ENCODE measurements around the gene PATL1. TPM values are rescaled to one million over a fixed set of nuclear protein-coding genes. Genes with fewer than 3 reads are reported as not detected.

Gene PATL1
- total and polyA plus RNA-seq, 4 donors, result 8.2 to 29.6 (median 16.7) TPM

DNA sequence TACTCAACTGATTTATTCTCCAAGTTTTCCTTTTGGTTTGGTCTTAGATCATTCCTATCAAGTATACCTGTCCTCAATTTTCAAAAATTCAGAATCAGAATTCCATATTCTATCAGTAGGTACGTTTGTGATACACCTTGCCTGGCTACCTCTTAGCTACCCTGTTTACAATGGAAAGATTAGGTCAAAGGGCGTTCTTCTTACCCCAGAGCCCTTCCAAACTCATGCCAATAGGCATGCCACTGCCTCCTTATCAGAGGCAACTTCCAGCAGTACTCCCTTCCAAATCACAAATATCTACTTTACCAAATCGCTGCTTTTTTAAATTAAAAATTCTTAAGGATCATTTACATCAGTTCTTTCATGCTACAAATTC lies 1.0 kb downstream of the PATL1 start:
- peak overlapping the region; percentile 83 to 91 for H3K4me3 ChIP-seq (ENCODE audit: low read length in 2 of 2)
- H3K36me3 ChIP-seq (ENCODE audit: control insufficient read depth in 1 of 2, insufficient read depth in 2 of 2, low read length in 1 of 2), result no peaks in the 10 kb centered on the region
- DNase-seq, result no peak
- H3K4me1 ChIP-seq (ENCODE audit: control insufficient read depth in 1 of 2, insufficient read depth in 2 of 2, low read length in 2 of 2), result no peaks in the 10 kb centered on the region
- WGBS, 2 donors, result 18 to 21% methylated on average over 3 of the region's 3 CpGs
- no peak overlapping the region for H3K27ac ChIP-seq (ENCODE audit: low read depth in 1 of 2, low read length in 2 of 2)
- ATAC-seq (ENCODE audit: low FRiP score), result no peak
- intact Hi-C loops (cut with DNase I), result loop anchor here (2.0 to 10.0 kb wide), 3 partner anchors 87 to 137 kb away; partner anchors contain the start of gene STX3 (in 1 of the 2)
- no peaks in the 10 kb centered on the region for H3K9me3 ChIP-seq (ENCODE audit: control insufficient read depth, low read length)
- H3K27me3 ChIP-seq (ENCODE audit: control insufficient read depth in 1 of 2, insufficient read depth in 2 of 2, low read length in 1 of 2), result no peaks in the 10 kb centered on the region

DNA sequence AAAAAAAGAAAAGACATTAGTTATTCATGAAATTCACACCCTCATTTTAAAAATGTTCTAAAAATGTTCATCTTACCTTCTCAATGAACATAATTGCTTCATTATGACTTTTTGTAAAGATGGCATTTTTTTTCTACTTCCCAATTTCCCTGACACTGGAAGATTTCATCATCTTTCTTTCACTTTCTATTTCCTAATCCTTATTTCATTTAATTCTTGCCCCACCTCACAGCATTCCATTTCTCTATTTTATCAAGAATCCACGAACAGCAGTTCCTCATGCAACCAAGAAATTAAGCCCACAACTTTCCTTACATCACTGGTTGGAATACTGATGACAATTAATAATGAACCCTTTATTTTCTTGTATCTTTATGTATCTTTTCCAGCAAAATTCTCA lies 1.9 kb downstream of the PATL1 start:
- H3K9me3 ChIP-seq (ENCODE audit: control insufficient read depth, low read length), result no peaks in the 10 kb centered on the region
- ATAC-seq (ENCODE audit: low FRiP score) (no peak), DNase-seq (no peak)
- no peak overlapping the region for H3K27ac ChIP-seq (ENCODE audit: low read depth in 1 of 2, low read length in 2 of 2)
- no peaks in the 10 kb centered on the region for H3K36me3 ChIP-seq (ENCODE audit: control insufficient read depth in 1 of 2, insufficient read depth in 2 of 2, low read length in 1 of 2)
- no peaks in the 10 kb centered on the region for H3K4me1 ChIP-seq (ENCODE audit: control insufficient read depth in 1 of 2, insufficient read depth in 2 of 2, low read length in 2 of 2)
- intact Hi-C loops (cut with DNase I), result loop anchor here (5.0 to 10.0 kb wide), 2 partner anchors 105 to 138 kb away; no protein-coding TSS in a partner anchor
- 44 to 51% methylated on average over 1 of the region's 1 CpG for WGBS, 2 donors
- H3K27me3 ChIP-seq (ENCODE audit: control insufficient read depth in 1 of 2, insufficient read depth in 2 of 2, low read length in 1 of 2), result no peaks in the 10 kb centered on the region
- H3K4me3 ChIP-seq (ENCODE audit: low read length in 2 of 2), result no peak overlapping the region

DNA sequence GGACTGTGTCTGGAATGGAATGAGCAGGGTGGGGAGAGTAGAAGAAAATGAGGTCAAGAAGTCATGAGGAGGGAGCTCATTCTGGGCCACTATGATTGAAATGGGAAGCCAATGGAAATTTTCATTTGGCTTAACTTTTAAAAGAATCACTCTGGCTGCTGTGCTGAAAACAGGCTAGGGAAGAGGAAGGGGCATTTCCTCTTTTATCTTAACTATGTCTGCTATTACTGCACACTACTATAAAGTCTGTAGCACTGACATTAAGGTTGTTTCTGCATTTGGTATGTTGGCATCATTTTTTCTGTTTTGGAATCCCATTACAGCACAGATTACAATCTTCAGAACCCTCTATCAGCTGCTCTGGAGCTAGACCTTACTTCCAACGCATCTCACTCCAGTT lies 8.2 kb downstream of the PATL1 start:
- intact Hi-C loops (cut with DNase I), result loop anchor here in 1 of 2 donors (10.0 kb wide), 1 partner anchor 144 kb away; no protein-coding TSS in a partner anchor
- H3K36me3 ChIP-seq (ENCODE audit: control insufficient read depth in 1 of 2, insufficient read depth in 2 of 2, low read length in 1 of 2), result peaks cover 0 to 9% of the 10 kb centered on the region in 2 donors
- DNase-seq, result no peak
- H3K4me1 ChIP-seq (ENCODE audit: control insufficient read depth in 1 of 2, insufficient read depth in 2 of 2, low read length in 2 of 2), result no peaks in the 10 kb centered on the region
- WGBS, 2 donors, result 65 to 78% methylated on average over 1 of the region's 1 CpG
- H3K27ac ChIP-seq (ENCODE audit: low read depth in 1 of 2, low read length in 2 of 2), result no peak overlapping the region
- H3K27me3 ChIP-seq (ENCODE audit: control insufficient read depth in 1 of 2, insufficient read depth in 2 of 2, low read length in 1 of 2), result no peaks in the 10 kb centered on the region
- no peak overlapping the region for H3K4me3 ChIP-seq (ENCODE audit: low read length in 2 of 2)
- ATAC-seq (ENCODE audit: low FRiP score), result no peak
- no peaks in the 10 kb centered on the region for H3K9me3 ChIP-seq (ENCODE audit: control insufficient read depth, low read length)

DNA sequence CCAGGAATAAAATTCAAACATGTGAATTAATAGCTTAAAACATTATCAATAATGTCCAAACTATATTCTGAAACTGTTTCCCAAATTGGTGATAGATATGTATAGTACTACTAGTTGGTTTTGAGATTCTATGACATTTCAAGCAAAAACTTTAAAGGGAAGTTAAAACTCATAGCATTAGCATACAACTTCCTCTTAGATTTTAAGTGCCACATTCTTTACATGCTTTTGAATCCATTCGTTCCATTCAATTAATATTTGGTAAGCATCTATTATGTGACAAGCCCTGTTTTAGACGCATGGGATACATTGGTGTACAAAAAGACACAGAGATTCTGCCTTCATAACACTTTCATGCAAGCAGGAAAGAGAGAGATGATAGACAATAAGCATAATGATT lies 8.9 kb downstream of the PATL1 start:
- no peaks in the 10 kb centered on the region for H3K9me3 ChIP-seq (ENCODE audit: control insufficient read depth, low read length)
- H3K27me3 ChIP-seq (ENCODE audit: control insufficient read depth in 1 of 2, insufficient read depth in 2 of 2, low read length in 1 of 2), result no peaks in the 10 kb centered on the region
- no peaks in the 10 kb centered on the region for H3K4me1 ChIP-seq (ENCODE audit: control insufficient read depth in 1 of 2, insufficient read depth in 2 of 2, low read length in 2 of 2)
- ATAC-seq (ENCODE audit: low FRiP score), result no peak
- no peak overlapping the region for H3K4me3 ChIP-seq (ENCODE audit: low read length in 2 of 2)
- intact Hi-C loops (cut with DNase I), result loop anchor here in 1 of 2 donors (10.0 kb wide), 1 partner anchor 145 kb away; no protein-coding TSS in a partner anchor
- H3K27ac ChIP-seq (ENCODE audit: low read depth in 1 of 2, low read length in 2 of 2), result no peak overlapping the region
- peaks cover 4 to 11% of the 10 kb centered on the region in 2 donors for H3K36me3 ChIP-seq (ENCODE audit: control insufficient read depth in 1 of 2, insufficient read depth in 2 of 2, low read length in 1 of 2)
- DNase-seq, result no peak
- 20 to 33% methylated on average over 2 of the region's 2 CpGs for WGBS, 2 donors

DNA sequence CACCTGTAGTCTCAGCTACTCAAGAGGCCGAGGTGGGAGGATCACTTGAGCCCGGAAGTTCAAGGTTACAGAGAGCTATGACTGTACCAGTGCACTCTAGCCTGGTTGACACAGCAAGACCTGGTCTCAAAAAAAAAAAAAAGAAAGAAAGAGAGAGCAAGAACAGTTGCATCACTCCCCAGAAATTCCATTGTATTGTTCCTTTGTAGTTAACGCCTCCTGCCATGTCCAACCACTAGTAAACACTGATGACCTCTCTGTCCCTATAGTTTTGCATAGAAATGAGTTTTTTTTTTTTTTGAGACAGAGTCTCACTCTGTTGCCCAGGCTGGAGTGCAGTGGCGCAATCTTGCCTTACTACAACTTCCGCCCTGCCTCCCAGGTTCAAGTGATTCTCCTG lies 10.8 kb downstream of the PATL1 start:
- Histone ChIP-seq H3K36me3 (ENCODE audit: control insufficient read depth in 1 of 2, insufficient read depth in 2 of 2, low read length in 1 of 2) (peaks cover 4 to 17% of the 10 kb centered on the region in 2 donors), H3K27me3 (ENCODE audit: control insufficient read depth in 1 of 2, insufficient read depth in 2 of 2, low read length in 1 of 2) (no peaks in the 10 kb centered on the region), H3K27ac (ENCODE audit: low read depth in 1 of 2, low read length in 2 of 2) (no peak overlapping the region), H3K9me3 (ENCODE audit: control insufficient read depth, low read length) (no peaks in the 10 kb centered on the region), H3K4me3 (ENCODE audit: low read length in 2 of 2) (no peak overlapping the region), H3K4me1 (ENCODE audit: control insufficient read depth in 1 of 2, insufficient read depth in 2 of 2, low read length in 2 of 2) (no peaks in the 10 kb centered on the region)
- DNase-seq, result no peak
- intact Hi-C loops (cut with DNase I), result no loop called here
- WGBS, 2 donors, result 95 to 97% methylated on average over 5 of the region's 5 CpGs
- no peak for ATAC-seq (ENCODE audit: low FRiP score)

DNA sequence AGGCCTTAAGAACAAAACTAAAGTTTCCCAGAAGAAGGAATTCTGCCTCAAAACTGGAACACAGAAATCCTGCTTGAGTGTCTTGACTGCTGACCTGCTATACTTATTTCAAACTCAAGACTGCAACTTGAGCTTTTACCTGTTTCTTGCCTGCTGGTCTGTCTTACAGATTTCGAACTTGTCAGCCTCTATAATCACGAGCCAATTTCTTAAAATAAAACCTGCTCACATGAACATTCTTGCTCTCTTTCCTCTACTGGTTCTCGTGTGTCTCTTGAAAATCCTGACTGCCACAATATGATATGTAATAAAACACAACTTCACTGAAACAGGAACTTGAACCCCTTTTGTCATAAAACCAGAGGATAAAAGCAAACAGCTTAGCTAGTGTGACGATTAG lies 13.9 kb downstream of the PATL1 start:
- WGBS, 2 donors, result 77 to 81% methylated on average over 4 of the region's 4 CpGs
- Histone ChIP-seq H3K9me3 (ENCODE audit: control insufficient read depth, low read length) (no peaks in the 10 kb centered on the region), H3K36me3 (ENCODE audit: control insufficient read depth in 1 of 2, insufficient read depth in 2 of 2, low read length in 1 of 2) (peaks cover 9 to 27% of the 10 kb centered on the region in 2 donors), H3K27ac (ENCODE audit: low read depth in 1 of 2, low read length in 2 of 2) (no peak overlapping the region), H3K4me3 (ENCODE audit: low read length in 2 of 2) (no peak overlapping the region), H3K4me1 (ENCODE audit: control insufficient read depth in 1 of 2, insufficient read depth in 2 of 2, low read length in 2 of 2) (no peaks in the 10 kb centered on the region), H3K27me3 (ENCODE audit: control insufficient read depth in 1 of 2, insufficient read depth in 2 of 2, low read length in 1 of 2) (no peaks in the 10 kb centered on the region)
- ATAC-seq (ENCODE audit: low FRiP score), result no peak
- DNase-seq, result no peak
- intact Hi-C loops (cut with DNase I), result no loop called here

DNA sequence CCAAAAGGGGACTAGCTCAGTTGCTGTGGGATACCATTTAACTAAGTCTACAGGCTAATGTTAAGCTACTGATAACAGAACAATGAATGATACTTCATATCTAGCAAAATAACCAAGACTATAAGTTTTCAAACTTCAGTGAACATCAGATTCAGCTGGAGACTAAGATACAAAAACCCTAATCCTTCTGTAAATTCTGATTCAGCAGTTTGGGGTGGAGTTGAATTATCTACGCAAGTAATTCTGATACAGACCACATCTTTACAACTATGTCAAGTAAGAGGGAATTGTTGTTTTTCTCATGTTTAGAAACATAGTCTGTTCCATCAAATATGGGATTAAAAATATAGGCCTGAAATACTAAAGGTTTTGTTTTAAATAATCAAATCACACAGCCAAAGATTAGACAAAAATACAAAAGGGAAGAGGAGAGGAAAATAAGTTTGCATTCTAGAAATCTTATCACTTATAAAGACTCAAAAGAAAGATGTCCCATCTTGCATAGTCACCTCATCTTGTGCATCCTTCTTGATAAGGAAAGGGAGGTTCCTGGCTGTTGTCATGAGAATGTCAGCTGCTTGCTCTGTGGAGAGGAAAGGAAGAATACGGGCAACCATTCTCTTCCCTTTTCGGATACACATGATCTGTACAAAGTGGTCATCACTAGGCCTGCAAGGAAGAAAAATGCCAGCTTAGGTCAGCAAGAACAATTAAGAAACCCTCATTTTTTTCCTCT lies 21.4 kb downstream of the PATL1 start:
- 86 to 90% methylated on average over 3 of the region's 3 CpGs for WGBS, 2 donors
- intact Hi-C loops (cut with DNase I), result no loop called here
- H3K27me3 ChIP-seq (ENCODE audit: control insufficient read depth in 1 of 2, insufficient read depth in 2 of 2, low read length in 1 of 2), result no peaks in the 10 kb centered on the region
- H3K4me3 ChIP-seq (ENCODE audit: low read length in 2 of 2), result no peak overlapping the region
- H3K36me3 ChIP-seq (ENCODE audit: control insufficient read depth in 1 of 2, insufficient read depth in 2 of 2, low read length in 1 of 2), result peaks cover 9 to 14% of the 10 kb centered on the region in 2 donors
- ATAC-seq (ENCODE audit: low FRiP score), result no peak
- no peak for DNase-seq
- H3K9me3 ChIP-seq (ENCODE audit: control insufficient read depth, low read length), result no peaks in the 10 kb centered on the region
- H3K4me1 ChIP-seq (ENCODE audit: control insufficient read depth in 1 of 2, insufficient read depth in 2 of 2, low read length in 2 of 2), result no peaks in the 10 kb centered on the region
- H3K27ac ChIP-seq (ENCODE audit: low read depth in 1 of 2, low read length in 2 of 2), result no peak overlapping the region

DNA sequence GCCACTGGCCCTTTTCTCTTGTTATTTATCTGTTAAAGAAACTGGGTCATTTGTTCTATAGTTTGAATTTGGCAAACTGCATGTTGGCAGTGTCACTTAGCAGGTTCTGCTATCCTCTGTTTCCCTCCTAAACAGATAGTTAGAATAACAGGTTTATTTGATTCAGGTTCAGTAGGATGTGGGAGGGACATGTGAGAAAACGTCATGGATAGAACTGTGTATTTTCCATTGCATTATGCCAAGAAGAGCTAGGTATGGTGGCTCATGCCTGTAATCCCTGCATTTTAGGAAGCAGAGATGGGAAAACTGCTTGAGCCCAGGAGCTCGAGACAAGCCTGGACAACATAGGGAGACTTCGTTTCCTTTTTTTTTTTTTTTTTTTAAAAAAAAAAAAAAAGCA lies 24.3 kb downstream of the PATL1 start:
- H3K36me3 ChIP-seq (ENCODE audit: control insufficient read depth in 1 of 2, insufficient read depth in 2 of 2, low read length in 1 of 2), result peaks cover 7 to 9% of the 10 kb centered on the region in 2 donors
- no peak for ATAC-seq (ENCODE audit: low FRiP score)
- no peak for DNase-seq
- H3K9me3 ChIP-seq (ENCODE audit: control insufficient read depth, low read length), result no peaks in the 10 kb centered on the region
- H3K4me1 ChIP-seq (ENCODE audit: control insufficient read depth in 1 of 2, insufficient read depth in 2 of 2, low read length in 2 of 2), result no peaks in the 10 kb centered on the region
- H3K4me3 ChIP-seq (ENCODE audit: low read length in 2 of 2), result no peak overlapping the region
- H3K27ac ChIP-seq (ENCODE audit: low read depth in 1 of 2, low read length in 2 of 2), result no peak overlapping the region
- no peaks in the 10 kb centered on the region for H3K27me3 ChIP-seq (ENCODE audit: control insufficient read depth in 1 of 2, insufficient read depth in 2 of 2, low read length in 1 of 2)
- intact Hi-C loops (cut with DNase I), result no loop called here
- 72% methylated on average over 3 of the region's 3 CpGs for WGBS, 2 donors

DNA sequence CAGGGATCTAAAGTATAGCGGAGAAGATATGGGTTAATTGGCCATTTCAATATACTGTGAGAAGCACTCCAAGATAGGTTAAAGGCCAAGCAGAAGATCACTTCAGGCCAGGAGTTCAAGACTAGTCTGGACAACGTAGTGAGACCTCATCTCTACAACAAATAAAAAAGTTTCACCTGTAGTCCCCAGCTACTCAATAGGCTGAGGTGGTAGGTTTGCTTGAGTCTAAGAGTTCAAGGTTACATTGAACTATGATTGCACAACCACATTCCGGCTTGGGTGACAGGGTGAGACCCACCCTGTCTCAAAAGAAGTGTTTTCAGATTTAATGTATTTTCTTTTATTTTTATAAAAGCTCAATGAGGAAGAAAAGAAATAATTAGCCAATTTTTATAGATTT lies 25.4 kb downstream of the PATL1 start:
- WGBS, 2 donors, result 94 to 96% methylated on average over 3 of the region's 3 CpGs
- intact Hi-C loops (cut with DNase I), result no loop called here
- H3K27me3 ChIP-seq (ENCODE audit: control insufficient read depth in 1 of 2, insufficient read depth in 2 of 2, low read length in 1 of 2), result no peaks in the 10 kb centered on the region
- no peaks in the 10 kb centered on the region for H3K9me3 ChIP-seq (ENCODE audit: control insufficient read depth, low read length)
- H3K4me3 ChIP-seq (ENCODE audit: low read length in 2 of 2), result no peak overlapping the region
- DNase-seq (no peak), ATAC-seq (ENCODE audit: low FRiP score) (no peak)
- no peak overlapping the region for H3K27ac ChIP-seq (ENCODE audit: low read depth in 1 of 2, low read length in 2 of 2)
- peaks cover 9 to 12% of the 10 kb centered on the region in 2 donors for H3K36me3 ChIP-seq (ENCODE audit: control insufficient read depth in 1 of 2, insufficient read depth in 2 of 2, low read length in 1 of 2)
- no peaks in the 10 kb centered on the region for H3K4me1 ChIP-seq (ENCODE audit: control insufficient read depth in 1 of 2, insufficient read depth in 2 of 2, low read length in 2 of 2)
